PC-3 (cell line): ENCODE data around the gene CARMIL1.

Experiments used
- CTCF ChIP-seq: fragments of 300-600 bp; sonication (generic); conservative IDR thresholded peaks from 2 replicates; pipeline ENCODE4 v1.5.1; 2017; ENCODE audit warnings: antibody characterized with exemption, low read depth, mild to moderate bottlenecking, low read length
- EZH2 ChIP-seq: fragments of 300-600 bp; sonication (generic); IDR thresholded peaks from one replicate; pipeline ENCODE4 v1.6.1; 2017; ENCODE audit warnings: antibody characterized with exemption, mild to moderate bottlenecking, low read length; ENCODE audit not compliant: unreplicated experiment

- TF ChIP-seq EZH2: no peak
- TF ChIP-seq CTCF: no peak
Observed at GRCh38 chr6:25397406-25397805, 118.2 kb downstream of the CARMIL1 start.
